Prostate gland (tissue), 2 donors: ENCODE data around the gene MT1E.

Source experiments
- CTCF ChIP-seq, 4 experiments: fragments of 200-600 bp in 2 of 4; fragments of 450-650 bp in 2 of 4; sonication (generic) in 2 of 4; IDR thresholded peaks; 1 replicate in 3 of 4; 2 replicates in 1 of 4; pipeline ENCODE4 v1.5.1; 2016 to 2019; ENCODE audit warnings: antibody characterized with exemption in 4 of 4, mild to moderate bottlenecking in 2 of 4, moderate library complexity in 2 of 4
- POLR2A ChIP-seq: fragments of 450-650 bp; IDR thresholded peaks from one replicate; pipeline ENCODE4 v1.6.1; 2016; ENCODE audit warnings: antibody characterized with exemption, mild to moderate bottlenecking

GRCh38 chr16:56611281-56611833, 14.2 kb upstream of the MT1E start:
- TF ChIP-seq POLR2A (no peak), CTCF (IDR thresholded peaks at IDR 0.05) (no peak)
